HG02943 (cell line): ENCODE results near the gene COL12A1.

Experiments used
- ATAC-seq: cut with Tn5 transposase; IDR thresholded peaks from one replicate; pipeline ENCODE4 v1.9.1; 2021; ENCODE audit warnings: mild to moderate bottlenecking, low read depth, moderate library complexity; ENCODE audit not compliant: unreplicated experiment

The COL12A1 gene

GRCh38 chr6:75213732-75214131 lies 7.9 kb upstream of the COL12A1 start:
- no peak for ATAC-seq

- no peak for ATAC-seq
Measured at GRCh38 chr6:75213112-75213511, 7.3 kb upstream of the COL12A1 start.

GRCh38 chr6:75211920-75212590 lies 6.2 kb upstream of the COL12A1 start:
- no peak for ATAC-seq

GRCh38 chr6:75210885-75211739 lies 5.3 kb upstream of the COL12A1 start:
- no peak for ATAC-seq

- ATAC-seq = no peak
Measured at GRCh38 chr6:75209184-75209723, 3.4 kb upstream of the COL12A1 start.

- ATAC-seq = peak; percentile 69
Measured at GRCh38 chr6:75208298-75209183, 2.7 kb upstream of the COL12A1 start.

GRCh38 chr6:75206576-75207342 lies 906 bp upstream of the COL12A1 start:
- no peak for ATAC-seq

- no peak for ATAC-seq
Measured at GRCh38 chr6:75204959-75205775, 686 bp downstream of the COL12A1 start.

- ATAC-seq = no peak
Measured at GRCh38 chr6:75204217-75204958, 1.5 kb downstream of the COL12A1 start.

- ATAC-seq = no peak
Measured at GRCh38 chr6:75203721-75204120, 2.1 kb downstream of the COL12A1 start.

GRCh38 chr6:75202676-75203131 lies 3.1 kb downstream of the COL12A1 start:
- ATAC-seq = no peak

GRCh38 chr6:75201901-75202672 lies 3.8 kb downstream of the COL12A1 start:
- no peak for ATAC-seq

GRCh38 chr6:75201021-75201420 lies 4.8 kb downstream of the COL12A1 start:
- ATAC-seq = no peak

GRCh38 chr6:75199889-75200288 lies 6.0 kb downstream of the COL12A1 start:
- no peak for ATAC-seq

- ATAC-seq = no peak
Measured at GRCh38 chr6:75196081-75196687, 9.7 kb downstream of the COL12A1 start.

GRCh38 chr6:75188221-75188925 lies 17.5 kb downstream of the COL12A1 start:
- ATAC-seq = no peak
